ENCODE measurements around the gene CDH13. TPM values are rescaled to one million over a fixed set of nuclear protein-coding genes. Genes with fewer than 3 reads are reported as not detected.

The CDH13 gene
- total and polyA plus RNA-seq, 10 of the 15 experiments (the other 5 are each of a cell fraction or from before 2014, with no cell fraction given): under 0.01 to 0.05 TPM; not detected in 8

GRCh38 chr16:83623091-83623730, 996.4 kb downstream of the CDH13 start:
- 24% methylated on average over 17 of the region's 17 CpGs for whole genome bisulfite sequencing (ENCODE audit: insufficient coverage, insufficient replicate concordance, low lambda C conversion rate, missing lambda C conversion rate)
- SMC1A ChIA-PET (ENCODE audit: uncharacterized antibody, unreplicated experiment): no interaction called here
- CTCF ChIA-PET: interaction anchor here (0.8 kb wide), 1 partner anchor 11 kb away, joined by 3 read pairs; no protein-coding TSS in a partner anchor
- Histone ChIP-seq H3K4me1 (ENCODE audit: control insufficient read depth, insufficient read depth, low read length) (no peaks in the 10 kb centered on the region), H3K4me3 (no peak overlapping the region), H3K9me3 (replicated peaks; ENCODE audit: control insufficient read depth, insufficient read depth, low read length) (no peaks in the 10 kb centered on the region), H3K4me2 (ENCODE audit: control insufficient read depth, insufficient read depth) (no peak overlapping the region), H2AFZ (ENCODE audit: control insufficient read depth, low read depth, low read length) (no peak overlapping the region), H3K79me2 (ENCODE audit: control insufficient read depth, insufficient read depth, low read length) (no peaks in the 10 kb centered on the region), H3K27me3 (replicated peaks in 1 of 2; ENCODE audit: control insufficient read depth in 2 of 2, insufficient read depth in 2 of 2, low read length in 1 of 2) (no peaks in the 10 kb centered on the region), H3K9ac (ENCODE audit: control insufficient read depth, insufficient read depth, low read length) (no peak overlapping the region), H4K20me1 (ENCODE audit: control insufficient read depth, insufficient read depth) (no peaks in the 10 kb centered on the region), H3K36me3 (ENCODE audit: control insufficient read depth in 2 of 2, insufficient read depth in 2 of 2, low read length in 1 of 2) (no peaks in the 10 kb centered on the region), H3K27ac (ENCODE audit: control insufficient read depth, insufficient read depth) (no peak overlapping the region)
- FAIRE-seq: no peak
- RAD21 ChIA-PET (ENCODE audit: unreplicated experiment): no interaction called here
- DNase-seq (ENCODE audit: low read depth, low spot score): no peak
- intact Hi-C loops (cut with micrococcal nuclease; ENCODE audit: unreplicated experiment) (no loop called here), in situ Hi-C loops (cut with MboI) (no loop called here)
- POLR2A ChIA-PET: no interaction called here
- ATAC-seq: no peak
- no TSS peak for BruUV-seq (replicated peaks)
- TF ChIP-seq, protein P1, sequence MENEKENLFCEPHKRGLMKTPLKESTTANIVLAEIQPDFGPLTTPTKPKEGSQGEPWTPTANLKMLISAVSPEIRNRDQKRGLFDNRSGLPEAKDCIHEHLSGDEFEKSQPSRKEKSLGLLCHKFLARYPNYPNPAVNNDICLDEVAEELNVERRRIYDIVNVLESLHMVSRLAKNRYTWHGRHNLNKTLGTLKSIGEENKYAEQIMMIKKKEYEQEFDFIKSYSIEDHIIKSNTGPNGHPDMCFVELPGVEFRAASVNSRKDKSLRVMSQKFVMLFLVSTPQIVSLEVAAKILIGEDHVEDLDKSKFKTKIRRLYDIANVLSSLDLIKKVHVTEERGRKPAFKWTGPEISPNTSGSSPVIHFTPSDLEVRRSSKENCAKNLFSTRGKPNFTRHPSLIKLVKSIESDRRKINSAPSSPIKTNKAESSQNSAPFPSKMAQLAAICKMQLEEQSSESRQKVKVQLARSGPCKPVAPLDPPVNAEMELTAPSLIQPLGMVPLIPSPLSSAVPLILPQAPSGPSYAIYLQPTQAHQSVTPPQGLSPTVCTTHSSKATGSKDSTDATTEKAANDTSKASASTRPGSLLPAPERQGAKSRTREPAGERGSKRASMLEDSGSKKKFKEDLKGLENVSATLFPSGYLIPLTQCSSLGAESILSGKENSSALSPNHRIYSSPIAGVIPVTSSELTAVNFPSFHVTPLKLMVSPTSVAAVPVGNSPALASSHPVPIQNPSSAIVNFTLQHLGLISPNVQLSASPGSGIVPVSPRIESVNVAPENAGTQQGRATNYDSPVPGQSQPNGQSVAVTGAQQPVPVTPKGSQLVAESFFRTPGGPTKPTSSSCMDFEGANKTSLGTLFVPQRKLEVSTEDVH (IDR thresholded peaks at IDR 0.05; ENCODE audit: low read depth, partially characterized antibody): no peak
- TF ChIP-seq MEF2A (IDR thresholded peaks at IDR 0.05; ENCODE audit: insufficient read depth, low read depth, low read length) (no peak), ATF2 (IDR thresholded peaks at IDR 0.05; ENCODE audit: low read length) (no peak), ETV6 (conservative IDR thresholded peaks at IDR 0.05 in 1 of 2, IDR thresholded peaks at IDR 0.05 in 1 of 2; ENCODE audit: borderline replicate concordance in 1 of 2, low read depth in 1 of 2) (no peak), EP300 (IDR thresholded peaks at IDR 0.05; ENCODE audit: borderline replicate concordance in 1 of 2, control insufficient read depth in 1 of 2, low read depth in 2 of 2, low read length in 2 of 2) (no peak), CREM (IDR thresholded peaks at IDR 0.05; ENCODE audit: low read depth) (no peak), ZNF384 (IDR thresholded peaks at IDR 0.05; ENCODE audit: borderline replicate concordance, low read depth, low read length) (no peak), RUNX3 (IDR thresholded peaks at IDR 0.05; ENCODE audit: low read length) (no peak), TCF12 (IDR thresholded peaks at IDR 0.05; ENCODE audit: low read depth, low read length) (no peak), JUNB (IDR thresholded peaks at IDR 0.05) (no peak), MXI1 (IDR thresholded peaks at IDR 0.05; ENCODE audit: low read depth, low read length) (no peak), TBL1XR1 (IDR thresholded peaks at IDR 0.05; ENCODE audit: low read depth, low read length) (no peak), FOXK2 (IDR thresholded peaks at IDR 0.05) (no peak), SREBF2 (IDR thresholded peaks at IDR 0.05; ENCODE audit: low read length) (no peak)
- TF ChIP-seq, protein P2, sequence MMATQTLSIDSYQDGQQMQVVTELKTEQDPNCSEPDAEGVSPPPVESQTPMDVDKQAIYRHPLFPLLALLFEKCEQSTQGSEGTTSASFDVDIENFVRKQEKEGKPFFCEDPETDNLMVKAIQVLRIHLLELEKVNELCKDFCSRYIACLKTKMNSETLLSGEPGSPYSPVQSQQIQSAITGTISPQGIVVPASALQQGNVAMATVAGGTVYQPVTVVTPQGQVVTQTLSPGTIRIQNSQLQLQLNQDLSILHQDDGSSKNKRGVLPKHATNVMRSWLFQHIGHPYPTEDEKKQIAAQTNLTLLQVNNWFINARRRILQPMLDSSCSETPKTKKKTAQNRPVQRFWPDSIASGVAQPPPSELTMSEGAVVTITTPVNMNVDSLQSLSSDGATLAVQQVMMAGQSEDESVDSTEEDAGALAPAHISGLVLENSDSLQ (IDR thresholded peaks at IDR 0.05): no peak
- TF ChIP-seq, protein P3, sequence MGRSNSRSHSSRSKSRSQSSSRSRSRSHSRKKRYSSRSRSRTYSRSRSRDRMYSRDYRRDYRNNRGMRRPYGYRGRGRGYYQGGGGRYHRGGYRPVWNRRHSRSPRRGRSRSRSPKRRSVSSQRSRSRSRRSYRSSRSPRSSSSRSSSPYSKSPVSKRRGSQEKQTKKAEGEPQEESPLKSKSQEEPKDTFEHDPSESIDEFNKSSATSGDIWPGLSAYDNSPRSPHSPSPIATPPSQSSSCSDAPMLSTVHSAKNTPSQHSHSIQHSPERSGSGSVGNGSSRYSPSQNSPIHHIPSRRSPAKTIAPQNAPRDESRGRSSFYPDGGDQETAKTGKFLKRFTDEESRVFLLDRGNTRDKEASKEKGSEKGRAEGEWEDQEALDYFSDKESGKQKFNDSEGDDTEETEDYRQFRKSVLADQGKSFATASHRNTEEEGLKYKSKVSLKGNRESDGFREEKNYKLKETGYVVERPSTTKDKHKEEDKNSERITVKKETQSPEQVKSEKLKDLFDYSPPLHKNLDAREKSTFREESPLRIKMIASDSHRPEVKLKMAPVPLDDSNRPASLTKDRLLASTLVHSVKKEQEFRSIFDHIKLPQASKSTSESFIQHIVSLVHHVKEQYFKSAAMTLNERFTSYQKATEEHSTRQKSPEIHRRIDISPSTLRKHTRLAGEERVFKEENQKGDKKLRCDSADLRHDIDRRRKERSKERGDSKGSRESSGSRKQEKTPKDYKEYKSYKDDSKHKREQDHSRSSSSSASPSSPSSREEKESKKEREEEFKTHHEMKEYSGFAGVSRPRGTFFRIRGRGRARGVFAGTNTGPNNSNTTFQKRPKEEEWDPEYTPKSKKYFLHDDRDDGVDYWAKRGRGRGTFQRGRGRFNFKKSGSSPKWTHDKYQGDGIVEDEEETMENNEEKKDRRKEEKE (IDR thresholded peaks at IDR 0.05): no peak
